K562 (cell line): Measurements from ENCODE around the gene TCEAL6. TPM values are rescaled to one million over a fixed set of nuclear protein-coding genes. Genes with fewer than 3 reads are reported as not detected.

Source experiments
- CREB3 ChIP-seq: fragments of 450-650 bp; conservative IDR thresholded peaks from 2 replicates; pipeline ENCODE4 v1.6.1; 2016; ENCODE audit warnings: missing genetic modification characterization, low read depth, mild to moderate bottlenecking, missing compliant biosample characterization, moderate library complexity
- JUND ChIP-seq, 2 experiments: IDR thresholded peaks; 2 replicates in 1 of 2; 3 replicates in 1 of 2; pipeline ENCODE4 v1.6.1; 2011; ENCODE audit warnings: borderline replicate concordance in 2 of 2, low read depth in 2 of 2, low read length in 2 of 2, improper control_type of control experiment in 1 of 2, missing biosample characterization in 1 of 2, missing genetic modification characterization in 1 of 2, missing genetic modification reagents in 1 of 2
- REST ChIP-seq, 2 experiments: fragments of 450-650 bp; formaldehyde crosslinking in 1 of 2; IDR thresholded peaks; 2 replicates each; pipeline versions ENCODE4 v1.4.0 to v1.6.1; 2014 to 2020; ENCODE audit warnings: mild to moderate bottlenecking in 2 of 2, borderline replicate concordance in 1 of 2, low read depth in 1 of 2
- SETDB1 ChIP-seq: IDR thresholded peaks from one replicate; pipeline ENCODE4 v1.6.1; 2012; ENCODE audit warnings: low read length, control low read depth, inconsistent platforms
- STAT5B ChIP-seq: fragments of 250-450 bp; sonication (Bioruptor Pico); IDR thresholded peaks from 2 replicates; pipeline ENCODE4 v1.8.0; 2021; ENCODE audit warnings: mild to moderate bottlenecking, inconsistent platforms
- ZFP1 ChIP-seq: fragments of 450-650 bp; formaldehyde crosslinking; IDR thresholded peaks from 2 replicates; pipeline ENCODE4 v1.4.0; 2020; ENCODE audit warnings: mild to moderate bottlenecking, mixed read lengths
- ZNF395 ChIP-seq: fragments of 200-800 bp; sonication (Bioruptor generic); IDR thresholded peaks from 2 replicates; pipeline ENCODE4 v1.6.1; 2017; ENCODE audit warnings: missing genetic modification characterization, missing compliant biosample characterization
- ZNF41 ChIP-seq: fragments of 250-450 bp; sonication (Bioruptor Pico); conservative IDR thresholded peaks from 2 replicates; pipeline ENCODE4 v1.4.0; 2020; ENCODE audit warnings: mild to moderate bottlenecking
- polyA plus RNA-seq, 8 experiments: library from polyadenylated mRNA; depleted of rRNA in 4 of 8; stranded (reverse) in 5 of 8; unstranded in 3 of 8; fragments of >200 nt; fragmentation: Nextera tagmentation in 2 of 8; fragmentation: Illumina TruSeq in 1 of 8; extraction: Ambion mirVana in 2 of 8; extraction: Trizol in 1 of 8; gene quantifications; 2 replicates each; pipeline versions ENCODE4 v1.2.1 to v1.2.3, GENCODE V29; 2011 to 2014; ENCODE audit warnings: inconsistent platforms in 1 of 8, missing spikeins in 1 of 8
- total RNA-seq, 7 experiments: library from RNA; depleted of rRNA in 6 of 7; stranded (reverse); fragments of >200 nt in 6 of 7; fragmentation: Illumina TruSeq in 2 of 7; extraction: Trizol in 2 of 7; gene quantifications; 2 replicates each; pipeline versions ENCODE4 v1.2.1 to v1.2.3, GENCODE V29; 2011 to 2021; ENCODE audit warnings: low replicate concordance in 1 of 7

Gene TCEAL6
- total and polyA plus RNA-seq, 9 of the 15 experiments (the other 6 are each of a cell fraction or from before 2014, with no cell fraction given): not detected

- TF ChIP-seq REST (IDR thresholded peaks at IDR 0.05; ENCODE audit: borderline replicate concordance) (no peak), REST (CRISPR knock-in tag; IDR thresholded peaks at IDR 0.05; ENCODE audit: low read depth) (no peak), ZNF41 (CRISPR knock-in tag) (no peak), SETDB1 (no peak), ZFP1 (CRISPR knock-in tag) (no peak), ZNF395 (CRISPR knock-in tag) (no peak), JUND (IDR thresholded peaks at IDR 0.05; ENCODE audit: borderline replicate concordance, low read depth, low read length) (no peak), JUND (tag; IDR thresholded peaks at IDR 0.05; ENCODE audit: borderline replicate concordance, low read depth, low read length) (no peak), CREB3 (tag) (no peak), STAT5B (CRISPR knock-in tag) (no peak)
- TF ChIP-seq, all 486 proteins: peak for 0
Measured at GRCh38 chrX:102113367-102113766, 28.9 kb downstream of the TCEAL6 start (continued).
